ENCODE results near the gene TRAF3IP3. TPM values are rescaled to one million over a fixed set of nuclear protein-coding genes. Genes with fewer than 3 reads are reported as not detected.
A peak's percentile ranks its signal among the peaks of the same experiment; 100 is the strongest.

Gene TRAF3IP3
- total and polyA plus RNA-seq, 2 donors (not counting 1 experiment from before 2014, with no cell fraction given) = 262 to 344 TPM

DNA sequence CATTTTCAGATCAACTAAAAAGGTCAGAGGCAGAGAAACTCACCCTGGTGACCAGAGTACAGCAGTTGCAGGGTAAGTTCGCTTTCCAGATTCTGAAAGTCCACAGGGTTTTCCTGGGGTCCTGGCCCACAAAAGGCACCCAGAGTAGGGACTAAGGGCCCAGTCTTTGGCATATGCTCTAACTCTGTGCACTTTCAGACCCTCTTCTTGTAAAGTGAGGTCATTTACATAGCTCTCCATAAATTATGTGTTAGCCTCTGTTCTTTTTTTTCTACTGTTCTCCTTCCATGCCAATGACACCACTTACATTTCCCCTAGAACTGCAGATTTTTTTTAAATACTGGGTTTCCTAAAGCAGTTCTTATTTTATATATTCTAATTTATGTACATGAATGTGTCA lies 22.2 kb downstream of the TRAF3IP3 start:
- Mint-ChIP-seq H3K27ac (no peak overlapping the region), H3K9me3 (ENCODE audit: insufficient read depth) (no peaks in the 10 kb centered on the region), H3K4me3 (no peak overlapping the region), H3K4me1 (peaks cover 7% of the 10 kb centered on the region), H3K27me3 (no peaks in the 10 kb centered on the region)
- no peak overlapping the region for H3K4me3 ChIP-seq (ENCODE audit: control extremely low read depth in 1 of 5, extremely low read depth in 1 of 5, insufficient read depth in 1 of 5, low read depth in 2 of 5, low read length in 4 of 5)
- no peak overlapping the region for H3K9ac ChIP-seq (ENCODE audit: low read length)
- H3K79me2 ChIP-seq (ENCODE audit: control insufficient read depth, insufficient read depth, low read length) = peaks cover 25% of the 10 kb centered on the region
- H3K4me1 ChIP-seq (ENCODE audit: control insufficient read depth in 2 of 2, insufficient read depth in 2 of 2, low read length in 2 of 2) = peaks cover 31 to 34% of the 10 kb centered on the region in 2 donors
- no peak for ATAC-seq (ENCODE audit: low read depth)
- H4K20me1 ChIP-seq (ENCODE audit: control insufficient read depth, insufficient read depth, low read length, poor library complexity, severe bottlenecking) = peaks cover 13% of the 10 kb centered on the region
- ChIA-PET POLR2A (no interaction called here), CTCF (interaction anchor here (1.2 kb wide), 1 partner anchor 8 kb away, joined by 3 read pairs; no protein-coding TSS in a partner anchor)
- intact Hi-C loops (cut with micrococcal nuclease) = no loop called here
- no peak overlapping the region for H3K4me2 ChIP-seq (replicated peaks; ENCODE audit: low read depth, low read length, poor library complexity, severe bottlenecking)
- H3K27ac ChIP-seq (ENCODE audit: low read length in 2 of 2) = peak overlapping the region in 1 of 2 donors; percentile 63
- no peaks in the 10 kb centered on the region for H3K9me3 ChIP-seq (ENCODE audit: control extremely low read depth in 1 of 3, control insufficient read depth in 2 of 3, insufficient read depth in 1 of 3, low read length in 2 of 3)
- H2AFZ ChIP-seq (ENCODE audit: insufficient read depth, low read depth, low read length, poor library complexity, severe bottlenecking) = no peak overlapping the region
- WGBS (ENCODE audit: insufficient coverage) = 100% methylated on average over 1 of the region's 1 CpG
- H3K27me3 ChIP-seq (replicated peaks in 1 of 4; ENCODE audit: control extremely low read depth in 1 of 4, control insufficient read depth in 3 of 4, insufficient read depth in 4 of 4, low read length in 3 of 4) = no peaks in the 10 kb centered on the region
- TF ChIP-seq, protein P1, sequence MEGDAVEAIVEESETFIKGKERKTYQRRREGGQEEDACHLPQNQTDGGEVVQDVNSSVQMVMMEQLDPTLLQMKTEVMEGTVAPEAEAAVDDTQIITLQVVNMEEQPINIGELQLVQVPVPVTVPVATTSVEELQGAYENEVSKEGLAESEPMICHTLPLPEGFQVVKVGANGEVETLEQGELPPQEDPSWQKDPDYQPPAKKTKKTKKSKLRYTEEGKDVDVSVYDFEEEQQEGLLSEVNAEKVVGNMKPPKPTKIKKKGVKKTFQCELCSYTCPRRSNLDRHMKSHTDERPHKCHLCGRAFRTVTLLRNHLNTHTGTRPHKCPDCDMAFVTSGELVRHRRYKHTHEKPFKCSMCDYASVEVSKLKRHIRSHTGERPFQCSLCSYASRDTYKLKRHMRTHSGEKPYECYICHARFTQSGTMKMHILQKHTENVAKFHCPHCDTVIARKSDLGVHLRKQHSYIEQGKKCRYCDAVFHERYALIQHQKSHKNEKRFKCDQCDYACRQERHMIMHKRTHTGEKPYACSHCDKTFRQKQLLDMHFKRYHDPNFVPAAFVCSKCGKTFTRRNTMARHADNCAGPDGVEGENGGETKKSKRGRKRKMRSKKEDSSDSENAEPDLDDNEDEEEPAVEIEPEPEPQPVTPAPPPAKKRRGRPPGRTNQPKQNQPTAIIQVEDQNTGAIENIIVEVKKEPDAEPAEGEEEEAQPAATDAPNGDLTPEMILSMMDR (IDR thresholded peaks at IDR 0.05) = no peak
- no peak for TF ChIP-seq EZH2 (IDR thresholded peaks at IDR 0.05; ENCODE audit: borderline replicate concordance, insufficient read depth, low read depth, low read length, poor library complexity, severe bottlenecking)
- peaks cover 8 to 93% of the 10 kb centered on the region in 2 experiments for H3K36me3 ChIP-seq (replicated peaks in 1 of 2; ENCODE audit: control extremely low read depth in 1 of 2, control insufficient read depth in 1 of 2, extremely low read depth in 1 of 2, insufficient read depth in 2 of 2, low read length in 1 of 2)
- no peak for DNase-seq

DNA sequence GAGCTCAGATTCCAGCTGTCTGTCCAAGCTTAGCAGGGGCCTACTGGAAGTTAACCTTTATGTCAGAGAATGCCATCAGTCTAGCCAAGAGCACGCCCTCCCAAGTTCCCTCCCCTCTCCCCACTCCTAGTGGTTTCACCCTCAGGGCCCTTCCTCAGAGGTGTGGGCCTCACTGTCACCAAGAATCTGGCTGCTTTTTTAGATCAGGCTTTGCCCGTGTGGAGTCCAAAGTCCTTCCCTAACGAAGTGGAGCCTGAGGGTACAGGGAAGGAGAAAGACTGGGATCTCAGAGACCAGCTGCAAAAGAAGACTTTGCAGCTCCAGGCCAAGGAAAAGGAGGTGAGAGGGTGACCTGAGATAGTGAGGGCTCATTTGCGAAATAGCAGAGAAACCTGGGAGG lies 24.4 kb downstream of the TRAF3IP3 start:
- H3K79me2 ChIP-seq (ENCODE audit: control insufficient read depth, insufficient read depth, low read length) = peaks cover 19% of the 10 kb centered on the region
- H3K4me1 ChIP-seq (ENCODE audit: control insufficient read depth in 2 of 2, insufficient read depth in 2 of 2, low read length in 2 of 2) = peaks cover 23 to 31% of the 10 kb centered on the region in 2 donors
- no peak overlapping the region for H3K4me3 ChIP-seq (ENCODE audit: control extremely low read depth in 1 of 5, extremely low read depth in 1 of 5, insufficient read depth in 1 of 5, low read depth in 2 of 5, low read length in 4 of 5)
- peaks cover 8 to 75% of the 10 kb centered on the region in 2 experiments for H3K36me3 ChIP-seq (replicated peaks in 1 of 2; ENCODE audit: control extremely low read depth in 1 of 2, control insufficient read depth in 1 of 2, extremely low read depth in 1 of 2, insufficient read depth in 2 of 2, low read length in 1 of 2)
- H3K4me3 Mint-ChIP-seq = no peak overlapping the region
- intact Hi-C loops (cut with micrococcal nuclease) = no loop called here
- peaks cover 6% of the 10 kb centered on the region for H4K20me1 ChIP-seq (ENCODE audit: control insufficient read depth, insufficient read depth, low read length, poor library complexity, severe bottlenecking)
- ATAC-seq (ENCODE audit: low read depth) (no peak), DNase-seq (no peak)
- TF ChIP-seq, protein P1 (IDR thresholded peaks at IDR 0.05) = no peak
- TF ChIP-seq EZH2 (IDR thresholded peaks at IDR 0.05; ENCODE audit: borderline replicate concordance, insufficient read depth, low read depth, low read length, poor library complexity, severe bottlenecking) = no peak
- CTCF ChIA-PET = interaction anchor here (1.1 kb wide), 1 partner anchor 11 kb away, joined by 3 read pairs; no protein-coding TSS in a partner anchor
- peak overlapping the region in 1 of 2 donors; percentile 8 for H3K27ac ChIP-seq (ENCODE audit: low read length in 2 of 2)
- H3K4me1 Mint-ChIP-seq = peaks cover 27% of the 10 kb centered on the region
- no peak overlapping the region for H3K9ac ChIP-seq (ENCODE audit: low read length)
- POLR2A ChIA-PET = no interaction called here
- H2AFZ ChIP-seq (ENCODE audit: insufficient read depth, low read depth, low read length, poor library complexity, severe bottlenecking) = no peak overlapping the region
- no peak overlapping the region for H3K4me2 ChIP-seq (replicated peaks; ENCODE audit: low read depth, low read length, poor library complexity, severe bottlenecking)
- no peaks in the 10 kb centered on the region for H3K27me3 Mint-ChIP-seq
- 94% methylated on average over 2 of the region's 4 CpGs for WGBS (ENCODE audit: insufficient coverage)
- peaks cover 0 to 3% (median 0%) of the 10 kb centered on the region in 3 donors for H3K9me3 ChIP-seq (ENCODE audit: control extremely low read depth in 1 of 3, control insufficient read depth in 2 of 3, insufficient read depth in 1 of 3, low read length in 2 of 3)
- H3K27ac Mint-ChIP-seq = peak overlapping the region; percentile 38
- H3K27me3 ChIP-seq (replicated peaks in 1 of 4; ENCODE audit: control extremely low read depth in 1 of 4, control insufficient read depth in 3 of 4, insufficient read depth in 4 of 4, low read length in 3 of 4) = no peaks in the 10 kb centered on the region
- H3K9me3 Mint-ChIP-seq (ENCODE audit: insufficient read depth) = peaks cover 2% of the 10 kb centered on the region
